HFFc6 (cell line): ENCODE measurements around the gene STYK1. TPM values are rescaled to one million over a fixed set of nuclear protein-coding genes. Genes with fewer than 3 reads are reported as not detected.

Experiments used
- DNase-seq: peaks from one replicate; pipeline ENCODE4 v3.0.0-alpha.2; 2018
- H3K27ac Mint-ChIP-seq: 2 replicates; pipeline ENCODE4 v1.8.0; 2020; ENCODE audit warnings: mild to moderate bottlenecking, mixed read lengths
- H3K27me3 Mint-ChIP-seq: 2 replicates; pipeline ENCODE4 v1.8.0; 2021; ENCODE audit warnings: mild to moderate bottlenecking, moderate library complexity, mixed read lengths; ENCODE audit not compliant: insufficient read depth
- H3K36me3 Mint-ChIP-seq: 2 replicates; pipeline ENCODE4 v1.8.0; 2021; ENCODE audit warnings: low read depth, mixed read lengths
- H3K4me1 Mint-ChIP-seq: 2 replicates; pipeline ENCODE4 v1.8.0; 2020; ENCODE audit warnings: low read depth, mixed read lengths
- H3K4me3 Mint-ChIP-seq: 2 replicates; pipeline ENCODE4 v1.8.0; 2020; ENCODE audit warnings: mild to moderate bottlenecking, moderate library complexity, mixed read lengths
- H3K9me3 Mint-ChIP-seq: 2 replicates; pipeline ENCODE4 v1.8.0; 2020; ENCODE audit warnings: mild to moderate bottlenecking, mixed read lengths
- total RNA-seq, 6 experiments: library from RNA; stranded (reverse); fragmentation: NEBNext Ultra II Directional; extraction: Animal tissue kit (Norgen Biotek cat#: 25700); gene quantifications; 2 replicates in 1 of 6; 3 replicates in 5 of 6; pipeline ENCODE4 v1.2.3, GENCODE V29; 2021
- TF ChIP-seq, protein P1 (sequence below): fragments of 200-600 bp; sonication (generic); IDR thresholded peaks from 2 replicates; pipeline ENCODE4 v1.5.0; 2021; ENCODE audit warnings: antibody characterized with exemption, mild to moderate bottlenecking

Gene STYK1
- total RNA-seq, 6 experiments from 2014 or later, result 1.1 to 3.0 (median 1.8) TPM

DNA sequence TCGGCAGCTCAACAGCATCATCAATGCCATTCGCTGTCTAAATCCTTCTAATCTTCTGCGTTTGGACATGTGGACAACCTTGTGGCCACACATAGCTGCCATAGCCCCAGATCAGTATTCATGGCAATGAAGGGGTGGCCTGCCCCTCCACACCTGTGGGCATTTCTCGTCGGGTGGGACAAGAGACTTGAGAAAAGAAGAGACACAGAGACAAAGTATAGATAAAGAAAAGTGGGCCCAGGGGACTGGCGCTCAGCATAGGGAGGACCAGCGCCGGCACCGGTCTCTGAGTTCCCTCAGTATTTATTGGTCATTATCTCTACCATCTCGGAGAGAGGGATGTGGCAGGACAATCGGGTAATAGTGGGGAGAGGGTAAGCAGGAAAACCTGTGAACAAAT lies 102.7 kb downstream of the STYK1 start:
- no peak overlapping the region for H3K27ac Mint-ChIP-seq
- no peaks in the 10 kb centered on the region; the same call in 1 of the 2 replicates for H3K9me3 Mint-ChIP-seq
- no peak overlapping the region for H3K4me3 Mint-ChIP-seq
- no peak for DNase-seq
- TF ChIP-seq, protein P1, sequence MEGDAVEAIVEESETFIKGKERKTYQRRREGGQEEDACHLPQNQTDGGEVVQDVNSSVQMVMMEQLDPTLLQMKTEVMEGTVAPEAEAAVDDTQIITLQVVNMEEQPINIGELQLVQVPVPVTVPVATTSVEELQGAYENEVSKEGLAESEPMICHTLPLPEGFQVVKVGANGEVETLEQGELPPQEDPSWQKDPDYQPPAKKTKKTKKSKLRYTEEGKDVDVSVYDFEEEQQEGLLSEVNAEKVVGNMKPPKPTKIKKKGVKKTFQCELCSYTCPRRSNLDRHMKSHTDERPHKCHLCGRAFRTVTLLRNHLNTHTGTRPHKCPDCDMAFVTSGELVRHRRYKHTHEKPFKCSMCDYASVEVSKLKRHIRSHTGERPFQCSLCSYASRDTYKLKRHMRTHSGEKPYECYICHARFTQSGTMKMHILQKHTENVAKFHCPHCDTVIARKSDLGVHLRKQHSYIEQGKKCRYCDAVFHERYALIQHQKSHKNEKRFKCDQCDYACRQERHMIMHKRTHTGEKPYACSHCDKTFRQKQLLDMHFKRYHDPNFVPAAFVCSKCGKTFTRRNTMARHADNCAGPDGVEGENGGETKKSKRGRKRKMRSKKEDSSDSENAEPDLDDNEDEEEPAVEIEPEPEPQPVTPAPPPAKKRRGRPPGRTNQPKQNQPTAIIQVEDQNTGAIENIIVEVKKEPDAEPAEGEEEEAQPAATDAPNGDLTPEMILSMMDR, result no peak
- H3K4me1 Mint-ChIP-seq, result peaks cover 13% of the 10 kb centered on the region
- no peaks in the 10 kb centered on the region for H3K36me3 Mint-ChIP-seq
- peaks cover 10% of the 10 kb centered on the region; the same call in 1 of the 2 replicates for H3K27me3 Mint-ChIP-seq

Other genes with a start within 250 kb of the STYK1 start
- not detected for gene KLRC2, start 238.0 kb downstream of the STYK1 start, total RNA-seq
- gene KLRC1, start 220.7 kb downstream of the STYK1 start, total RNA-seq, result not detected
- gene EIF2S3B, start 168.2 kb downstream of the STYK1 start, total RNA-seq, result under 1 TPM; 0.43 to 0.81 (median 0.54) TPM
- gene MAGOHB, start 60.4 kb downstream of the STYK1 start, total RNA-seq, result 10 to 100 TPM; 40.7 to 50.7 (median 47.4) TPM
- gene YBX3, start 49.3 kb upstream of the STYK1 start, total RNA-seq, result 100 to 1,000 TPM; 202 to 251 (median 218) TPM
- gene TAS2R7, start 128.6 kb upstream of the STYK1 start, total RNA-seq, result not detected
- not detected for gene TAS2R8, start 133.2 kb upstream of the STYK1 start, total RNA-seq
- gene TAS2R9, start 136.1 kb upstream of the STYK1 start, total RNA-seq, result not detected
- under 1 TPM in 2 of 6 experiments, not detected in 4; 0.16 to 0.18 TPM for gene TAS2R10, start 152.3 kb upstream of the STYK1 start, total RNA-seq
- 1 to 10 TPM in 5 of 6 experiments, not detected in 1; 1.0 to 1.3 (median 1.2) TPM for gene PRR4, start 175.4 kb upstream of the STYK1 start, total RNA-seq
- 1 to 10 TPM; 4.2 to 8.2 (median 6.4) TPM for gene PRH1, start 210.2 kb upstream of the STYK1 start, total RNA-seq
- under 1 TPM in 4 of 6 experiments, not detected in 2; 0.17 to 0.23 (median 0.18) TPM for gene TAS2R13, start 235.5 kb upstream of the STYK1 start, total RNA-seq